BJ (cell line): Measurements from ENCODE around the gene C5orf24. TPM values are rescaled to one million over a fixed set of nuclear protein-coding genes. Genes with fewer than 3 reads are reported as not detected.

Experiments
- CTCF ChIA-PET: fragments of 350-600 bp; formaldehyde crosslinking; extraction: SDS; loops from one replicate; lab custom pipeline; 2021; ENCODE audit warnings: antibody characterized with exemption, inconsistent platforms; lab: Yijun Ruan, JAX
- POLR2A ChIA-PET: fragments of 300-600 bp; sonication (Branson Sonifier 250); formaldehyde crosslinking; extraction: SDS; loops from one replicate; lab custom pipeline; 2021; ENCODE audit warnings: antibody characterized with exemption; lab: Charles Lee
- DNase-seq: peaks from one replicate; pipeline ENCODE4 v3.0.0-alpha.2; 2011; ENCODE audit warnings: low read depth
- H3K27me3 ChIP-seq: 2 replicates; pipeline ENCODE4 v1.6.0; 2011; ENCODE audit warnings: low read length; ENCODE audit not compliant: control insufficient read depth, insufficient read depth
- H3K36me3 ChIP-seq: 2 replicates; pipeline ENCODE4 v1.5.1; 2011; ENCODE audit warnings: low read length; ENCODE audit not compliant: control insufficient read depth, insufficient read depth
- H3K4me3 ChIP-seq: 2 replicates; pipeline ENCODE4 v1.5.1; 2011; ENCODE audit warnings: low read depth, mild to moderate bottlenecking, control low read depth, low read length
- polyA plus RNA-seq: library from polyadenylated mRNA; depleted of rRNA; stranded (reverse); fragments of >200 nt; gene quantifications from 2 replicates; pipeline ENCODE4 v1.2.3, GENCODE V29; 2011
- TF ChIP-seq, protein P1 (sequence below): IDR thresholded peaks from 2 replicates; pipeline ENCODE4 v1.5.1; 2011; ENCODE audit warnings: low read depth, mild to moderate bottlenecking, control low read depth, inconsistent platforms, low read length, moderate library complexity; ENCODE audit not compliant: insufficient read depth

Gene C5orf24
- polyA plus RNA-seq, 1 experiment, result 41.7 TPM

DNA sequence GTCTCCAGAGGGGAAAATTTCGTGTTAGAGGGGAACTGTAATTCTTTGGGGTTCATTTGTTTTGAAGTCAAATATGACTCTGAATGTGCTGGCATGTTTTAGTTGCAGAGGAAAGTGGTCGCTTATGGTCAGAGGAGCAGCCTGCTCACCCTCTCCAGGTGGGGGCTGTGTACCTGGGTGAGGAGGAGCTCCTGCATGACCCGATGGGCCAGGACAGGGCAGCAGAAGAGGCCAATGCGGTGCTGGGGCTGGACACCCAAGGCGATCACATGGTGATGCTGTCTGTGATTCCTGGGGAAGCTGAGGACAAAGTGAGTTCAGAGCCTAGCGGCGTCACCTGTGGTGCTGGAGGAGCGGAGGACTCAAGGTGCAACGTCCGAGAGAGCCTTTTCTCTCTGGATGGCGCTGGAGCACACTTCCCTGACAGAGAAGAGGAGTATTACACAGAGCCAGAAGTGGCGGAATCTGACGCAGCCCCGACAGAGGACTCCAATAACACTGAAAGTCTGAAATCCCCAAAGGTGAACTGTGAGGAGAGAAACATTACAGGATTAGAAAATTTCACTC is 41.9 kb downstream of the C5orf24 start:
- POLR2A ChIA-PET, result interaction anchor here (0.7 kb wide), 1 partner anchor 30 kb away, joined by 3 read pairs; no protein-coding TSS in a partner anchor
- no peak for DNase-seq
- H3K36me3 ChIP-seq, result 0 out of 2 replicates have a peak, but pooled peaks cover 1% of the 10 kb centered on the region
- CTCF ChIA-PET, result interaction anchor here (2.8 kb wide), 1 partner anchor 17 kb away, joined by 9 read pairs; the partner anchor contains the start of gene PCBD2
- TF ChIP-seq, protein P1, sequence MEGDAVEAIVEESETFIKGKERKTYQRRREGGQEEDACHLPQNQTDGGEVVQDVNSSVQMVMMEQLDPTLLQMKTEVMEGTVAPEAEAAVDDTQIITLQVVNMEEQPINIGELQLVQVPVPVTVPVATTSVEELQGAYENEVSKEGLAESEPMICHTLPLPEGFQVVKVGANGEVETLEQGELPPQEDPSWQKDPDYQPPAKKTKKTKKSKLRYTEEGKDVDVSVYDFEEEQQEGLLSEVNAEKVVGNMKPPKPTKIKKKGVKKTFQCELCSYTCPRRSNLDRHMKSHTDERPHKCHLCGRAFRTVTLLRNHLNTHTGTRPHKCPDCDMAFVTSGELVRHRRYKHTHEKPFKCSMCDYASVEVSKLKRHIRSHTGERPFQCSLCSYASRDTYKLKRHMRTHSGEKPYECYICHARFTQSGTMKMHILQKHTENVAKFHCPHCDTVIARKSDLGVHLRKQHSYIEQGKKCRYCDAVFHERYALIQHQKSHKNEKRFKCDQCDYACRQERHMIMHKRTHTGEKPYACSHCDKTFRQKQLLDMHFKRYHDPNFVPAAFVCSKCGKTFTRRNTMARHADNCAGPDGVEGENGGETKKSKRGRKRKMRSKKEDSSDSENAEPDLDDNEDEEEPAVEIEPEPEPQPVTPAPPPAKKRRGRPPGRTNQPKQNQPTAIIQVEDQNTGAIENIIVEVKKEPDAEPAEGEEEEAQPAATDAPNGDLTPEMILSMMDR, result no peak
- no peaks in the 10 kb centered on the region for H3K27me3 ChIP-seq
- H3K4me3 ChIP-seq, result no peak overlapping the region

DNA sequence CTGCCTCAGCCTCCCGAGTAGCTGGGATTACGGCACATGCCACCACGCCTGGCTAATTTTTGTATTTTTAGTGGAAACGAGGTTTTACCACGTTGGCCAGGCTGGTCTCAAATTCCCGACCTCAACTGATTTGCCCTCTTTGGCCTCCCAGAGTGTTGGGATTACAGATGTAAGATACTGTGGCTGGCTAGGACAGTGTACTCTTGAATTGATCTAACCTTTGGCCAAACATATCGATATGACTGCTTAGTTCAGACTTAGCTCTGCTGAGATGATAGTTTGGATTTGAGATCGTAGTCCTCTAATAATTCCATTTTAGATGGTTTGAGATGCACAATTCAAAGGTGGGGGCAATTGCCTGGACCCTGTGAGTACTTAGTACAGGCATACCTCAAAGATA is 43.6 kb downstream of the C5orf24 start:
- POLR2A ChIA-PET, result no interaction called here
- no peaks in the 10 kb centered on the region for H3K27me3 ChIP-seq

DNA sequence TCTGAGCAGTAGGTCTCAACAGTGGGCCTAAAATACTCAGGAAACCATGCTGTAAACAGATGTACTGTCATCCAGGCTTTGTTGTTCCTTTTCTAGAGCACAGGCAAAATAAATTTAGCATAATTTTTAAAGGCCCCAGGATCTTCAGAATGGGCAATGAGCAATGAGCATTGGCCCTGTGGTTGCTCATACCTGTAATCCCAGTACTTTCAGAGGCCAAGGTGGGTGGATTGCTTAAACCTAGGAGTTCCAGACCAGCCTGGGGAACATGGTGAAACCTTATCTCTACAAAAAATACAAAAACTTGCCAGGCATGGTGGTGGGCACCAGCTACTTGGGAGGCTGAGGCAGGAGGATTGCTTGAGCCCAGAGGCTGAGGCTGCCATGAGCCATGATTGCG is 45.7 kb downstream of the C5orf24 start:
- ChIA-PET POLR2A (no interaction called here), CTCF (interaction anchor here (0.6 to 1.2 kb wide), 3 partner anchors 9 to 13 kb away, joined by 3 to 4 read pairs (median 3); partner anchors contain the start of gene PCBD2)
- TF ChIP-seq, protein P1, result no peak

More for the DNA sequence above, 43.6 kb downstream of the C5orf24 start:
- CTCF ChIA-PET, result interaction anchor here (2.8 kb wide), 1 partner anchor 15 kb away, joined by 9 read pairs; the partner anchor contains the start of gene PCBD2
- no peak for DNase-seq
- no peak overlapping the region for H3K4me3 ChIP-seq
- TF ChIP-seq, protein P1, result no peak
- 0 out of 2 replicates have a peak, but pooled peaks cover 1% of the 10 kb centered on the region for H3K36me3 ChIP-seq

DNA sequence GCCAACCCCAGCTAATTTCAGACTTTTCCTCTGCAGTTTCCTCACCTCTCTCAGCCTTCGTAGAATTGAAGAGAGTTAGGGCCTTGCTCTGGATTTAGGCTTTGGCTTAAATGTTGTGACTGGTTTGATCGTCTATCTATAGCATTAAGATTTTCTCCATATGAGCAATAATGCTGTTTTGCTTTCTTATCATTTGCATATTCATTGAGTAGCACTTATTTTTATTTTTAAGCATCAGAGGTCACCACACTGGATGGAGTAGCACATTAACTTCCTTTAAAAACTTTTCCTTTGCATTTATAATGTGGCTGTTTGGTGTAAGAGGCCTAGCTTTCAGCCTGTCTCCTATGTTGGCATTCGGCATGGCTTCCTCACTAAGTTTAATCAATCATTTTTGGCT is 46.5 kb downstream of the C5orf24 start:
- ChIA-PET POLR2A (no interaction called here), CTCF (interaction anchor here (0.6 to 1.2 kb wide), 3 partner anchors 8 to 12 kb away, joined by 3 to 4 read pairs (median 3); partner anchors contain the start of gene PCBD2)
- TF ChIP-seq, protein P1, result no peak
- peaks cover 1% of the 10 kb centered on the region; the same call in 1 of the 2 replicates for H3K36me3 ChIP-seq
- H3K27me3 ChIP-seq, result no peaks in the 10 kb centered on the region
- DNase-seq, result no peak
- no peak overlapping the region for H3K4me3 ChIP-seq

More for the DNA sequence above, 45.7 kb downstream of the C5orf24 start:
- Histone ChIP-seq H3K36me3 (0 out of 2 replicates have a peak, but pooled peaks cover 1% of the 10 kb centered on the region), H3K27me3 (no peaks in the 10 kb centered on the region), H3K4me3 (no peak overlapping the region)
- DNase-seq, result no peak

DNA sequence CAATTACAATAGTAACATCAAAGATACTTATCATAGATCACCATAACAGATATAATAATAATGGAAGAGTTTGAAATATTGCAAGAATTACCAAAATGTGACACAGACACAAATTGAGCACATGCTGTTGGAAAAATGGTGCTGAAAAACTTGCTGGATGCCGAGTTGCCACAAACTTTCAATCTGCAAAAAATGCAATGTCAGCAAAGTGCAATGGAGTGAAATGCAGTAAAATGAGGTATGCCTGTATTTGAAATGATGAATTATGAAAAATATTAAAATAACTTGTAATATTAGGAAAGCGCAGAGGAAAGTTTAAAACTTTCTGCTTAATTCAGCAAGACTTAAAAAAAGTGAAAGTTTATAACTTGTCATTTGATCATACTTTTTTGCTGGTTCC is 47.2 kb downstream of the C5orf24 start:
- no peaks in the 10 kb centered on the region for H3K27me3 ChIP-seq
- no peak overlapping the region for H3K4me3 ChIP-seq
- DNase-seq, result no peak
- CTCF ChIA-PET, result no interaction called here
- H3K36me3 ChIP-seq, result peaks cover 1% of the 10 kb centered on the region
- TF ChIP-seq, protein P1, result no peak
- POLR2A ChIA-PET, result no interaction called here
